ENCODE results near the gene ZFYVE28. TPM values are rescaled to one million over a fixed set of nuclear protein-coding genes. Genes with fewer than 3 reads are reported as not detected.
"Not testable (repeated sequence)": the region's sequence is repeated elsewhere in the genome, so short reads cannot be mapped to it uniquely, and the experiment has no call there.

Gene ZFYVE28
- total RNA-seq, 5 donors from 2014 or later (not counting 1 experiment from before 2014, with no cell fraction given), result 33.4 to 56.2 (median 45.4) TPM

DNA sequence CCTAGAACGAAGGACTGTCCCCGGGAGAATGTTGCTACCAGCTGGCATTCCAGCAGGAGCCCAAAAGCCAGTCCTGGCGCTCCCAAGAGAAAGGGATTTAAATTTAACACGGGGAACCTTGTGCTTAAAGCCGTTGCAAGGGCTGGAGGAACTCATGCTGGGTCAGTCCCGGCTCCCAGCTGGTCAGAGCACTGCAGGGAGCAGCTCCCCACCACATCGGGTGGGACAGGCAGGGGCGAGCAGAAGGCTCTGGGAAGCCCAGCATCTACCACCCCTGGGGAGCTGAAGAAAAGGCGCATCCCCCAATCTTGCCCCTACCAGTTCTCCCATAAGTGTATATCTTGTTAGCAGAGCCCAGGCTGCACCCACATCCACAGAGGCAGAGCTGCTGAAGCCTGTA lies 16.0 kb upstream of the ZFYVE28 start:
- DNase-seq (no peak), ATAC-seq (replicated peaks in 1 of 4) (no peak)
- CTCF ChIA-PET, result interaction anchor here in 1 of 2 donors (0.6 kb wide), 1 partner anchor 589 kb away, joined by 7 read pairs; no protein-coding TSS in a partner anchor
- H3K9me3 ChIP-seq, result no peaks in the 10 kb centered on the region
- H3K27me3 ChIP-seq (replicated peaks in 1 of 2; ENCODE audit: control insufficient read depth in 2 of 2, extremely low read depth in 1 of 2, insufficient read depth in 2 of 2, low read length in 1 of 2), result peaks cover 0 to 2% of the 10 kb centered on the region in 2 experiments
- Mint-ChIP-seq H3K4me1 (no peaks in the 10 kb centered on the region), H3K27me3 (no peaks in the 10 kb centered on the region), H3K27ac (no peak overlapping the region), H3K36me3 (no peaks in the 10 kb centered on the region), H3K4me3 (no peak overlapping the region), H3K9me3 (no peaks in the 10 kb centered on the region)
- H3K4me1 ChIP-seq (ENCODE audit: control insufficient read depth in 1 of 2, extremely low read depth in 1 of 2, insufficient read depth in 2 of 2, low read length in 2 of 2), result no peaks in the 10 kb centered on the region
- H3K27ac ChIP-seq (ENCODE audit: low read length), result no peak overlapping the region
- 70% methylated on average over 8 of the region's 9 CpGs for WGBS (ENCODE audit: insufficient coverage)
- no peaks in the 10 kb centered on the region for H3K36me3 ChIP-seq (ENCODE audit: control insufficient read depth in 2 of 2, extremely low read depth in 1 of 2, insufficient read depth in 1 of 2, low read length in 1 of 2)
- no peak overlapping the region for H3K4me3 ChIP-seq (ENCODE audit: control insufficient read depth in 1 of 2, extremely low read depth in 1 of 2, low read length in 1 of 2)
- POLR2A ChIA-PET, result interaction anchor here in 1 of 2 donors (0.6 kb wide), 1 partner anchor 907 kb away, joined by 3 read pairs; no protein-coding TSS in a partner anchor

DNA sequence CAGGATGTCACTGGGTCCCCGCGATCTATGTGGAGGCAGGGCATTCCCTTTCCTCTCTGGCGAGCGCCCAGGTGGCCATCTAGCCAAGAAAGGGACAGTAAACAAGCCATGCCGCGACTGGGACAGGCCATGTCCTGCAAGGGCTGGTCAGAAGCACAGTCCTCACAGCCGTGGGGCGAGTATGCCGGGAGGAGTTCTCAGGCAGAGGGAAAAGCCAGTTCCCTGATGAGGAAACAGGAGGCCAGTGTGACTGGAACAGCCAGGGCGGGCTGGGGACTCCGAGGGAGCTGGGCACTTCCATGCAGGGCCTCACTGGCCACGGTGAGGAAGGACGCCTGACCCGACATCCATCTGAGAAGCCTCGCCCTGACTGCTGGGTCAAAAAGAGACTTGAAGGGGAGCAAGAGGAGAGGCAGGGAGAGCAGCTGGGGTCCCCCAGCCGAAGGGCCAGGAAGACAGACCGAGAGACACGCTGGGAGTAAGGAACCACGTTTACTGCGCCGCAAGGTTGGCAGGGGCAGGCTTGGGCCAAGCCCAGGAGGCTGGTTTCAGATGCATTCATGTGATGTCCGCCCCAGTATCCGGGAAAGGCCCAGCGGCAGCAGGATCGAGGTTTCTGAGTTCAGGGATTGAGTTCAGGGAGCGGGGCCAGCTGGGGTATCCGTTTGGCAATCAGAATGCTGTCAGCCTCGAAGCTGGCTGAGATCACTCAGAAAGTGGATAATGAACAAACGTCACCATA lies 15.3 kb upstream of the ZFYVE28 start:
- Histone ChIP-seq H3K27me3 (replicated peaks in 1 of 2; ENCODE audit: control insufficient read depth in 2 of 2, extremely low read depth in 1 of 2, insufficient read depth in 2 of 2, low read length in 1 of 2) (peaks cover 0 to 2% of the 10 kb centered on the region in 2 experiments), H3K27ac (ENCODE audit: low read length) (no peak overlapping the region), H3K36me3 (ENCODE audit: control insufficient read depth in 2 of 2, extremely low read depth in 1 of 2, insufficient read depth in 1 of 2, low read length in 1 of 2) (no peaks in the 10 kb centered on the region), H3K4me3 (ENCODE audit: control insufficient read depth in 1 of 2, extremely low read depth in 1 of 2, low read length in 1 of 2) (no peak overlapping the region), H3K4me1 (ENCODE audit: control insufficient read depth in 1 of 2, extremely low read depth in 1 of 2, insufficient read depth in 2 of 2, low read length in 2 of 2) (no peaks in the 10 kb centered on the region), H3K9me3 (no peaks in the 10 kb centered on the region)
- Mint-ChIP-seq H3K36me3 (no peaks in the 10 kb centered on the region), H3K4me3 (no peak overlapping the region), H3K9me3 (no peaks in the 10 kb centered on the region), H3K27me3 (peaks cover 0 to 3% of the 10 kb centered on the region in 2 donors), H3K4me1 (no peaks in the 10 kb centered on the region), H3K27ac (no peak overlapping the region)
- ChIA-PET POLR2A (interaction anchor here in 1 of 2 donors (0.6 kb wide), 1 partner anchor 906 kb away, joined by 3 read pairs; no protein-coding TSS in a partner anchor), CTCF (interaction anchor here in 1 of 2 donors (0.6 kb wide), 1 partner anchor 588 kb away, joined by 7 read pairs; no protein-coding TSS in a partner anchor)
- no peak for DNase-seq
- ATAC-seq (replicated peaks in 1 of 4), result no peak
- whole genome bisulfite sequencing (ENCODE audit: insufficient coverage), result 88% methylated on average over 27 of the region's 29 CpGs

DNA sequence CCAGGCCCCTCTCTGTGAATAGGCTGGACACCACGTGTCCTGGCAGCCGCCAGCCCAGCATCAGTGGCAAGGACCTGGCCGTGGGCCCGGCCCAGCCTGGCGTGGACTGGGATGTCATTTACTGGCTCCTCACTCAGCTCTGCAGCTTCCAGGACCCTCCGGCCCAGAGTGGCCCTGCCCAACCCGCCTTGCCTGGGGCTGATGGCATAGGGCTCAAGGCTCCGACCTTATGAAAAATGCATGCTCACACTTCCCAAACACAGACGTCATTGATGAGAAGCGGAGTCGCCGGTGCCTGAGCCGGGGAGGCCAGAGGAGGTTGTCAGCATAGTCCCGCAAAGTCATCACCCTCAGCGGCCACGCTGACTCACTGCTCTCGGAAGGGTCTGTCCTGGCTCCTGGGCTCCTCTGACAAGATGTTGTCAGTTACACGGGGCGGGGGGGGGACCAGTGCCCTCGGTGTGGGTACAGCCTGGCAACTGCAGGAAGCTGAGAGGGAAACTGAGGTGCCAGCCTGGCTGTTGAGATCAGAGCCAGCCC lies 14.6 kb upstream of the ZFYVE28 start:
- Histone ChIP-seq H3K4me1 (ENCODE audit: control insufficient read depth in 1 of 2, extremely low read depth in 1 of 2, insufficient read depth in 2 of 2, low read length in 2 of 2) (no peaks in the 10 kb centered on the region), H3K9me3 (no peaks in the 10 kb centered on the region), H3K4me3 (ENCODE audit: control insufficient read depth in 1 of 2, extremely low read depth in 1 of 2, low read length in 1 of 2) (no peak overlapping the region), H3K27ac (ENCODE audit: low read length) (no peak overlapping the region), H3K36me3 (ENCODE audit: control insufficient read depth in 2 of 2, extremely low read depth in 1 of 2, insufficient read depth in 1 of 2, low read length in 1 of 2) (no peaks in the 10 kb centered on the region), H3K27me3 (replicated peaks in 1 of 2; ENCODE audit: control insufficient read depth in 2 of 2, extremely low read depth in 1 of 2, insufficient read depth in 2 of 2, low read length in 1 of 2) (peaks cover 0 to 2% of the 10 kb centered on the region in 2 experiments)
- no peak for DNase-seq
- no peak for ATAC-seq (replicated peaks in 1 of 4)
- H3K4me1 Mint-ChIP-seq, result no peaks in the 10 kb centered on the region
- no peaks in the 10 kb centered on the region for H3K9me3 Mint-ChIP-seq
- no peak overlapping the region for H3K27ac Mint-ChIP-seq
- ChIA-PET POLR2A (no interaction called here), CTCF (no interaction called here)
- no peaks in the 10 kb centered on the region for H3K36me3 Mint-ChIP-seq
- H3K4me3 Mint-ChIP-seq, result no peak overlapping the region
- H3K27me3 Mint-ChIP-seq, result peaks cover 0 to 3% of the 10 kb centered on the region in 2 donors
- 88% methylated on average over 20 of the region's 20 CpGs for WGBS (ENCODE audit: insufficient coverage)

DNA sequence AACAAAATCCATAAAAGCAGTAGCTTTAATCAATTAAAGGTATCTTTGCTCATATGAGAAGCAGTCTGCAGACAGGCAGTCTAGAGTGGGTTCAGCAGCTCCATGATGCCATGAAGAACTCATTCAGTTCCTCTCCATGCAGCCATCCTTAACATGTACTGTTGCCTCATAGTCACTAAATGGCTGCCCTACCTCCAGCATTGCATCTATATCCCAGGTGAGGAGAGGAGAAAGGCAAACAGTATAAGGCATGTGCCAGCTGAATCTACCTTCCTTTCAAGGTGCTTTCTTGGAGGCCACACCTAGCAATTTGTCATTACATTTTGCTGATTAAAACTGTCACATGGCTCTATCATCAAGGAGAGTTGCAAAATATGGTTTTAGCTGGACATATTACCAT lies 13.6 kb upstream of the ZFYVE28 start:
- CTCF ChIA-PET, result interaction anchor here in 1 of 2 donors (0.7 to 0.8 kb wide), 2 partner anchors 13 to 545 kb away, joined by 3 read pairs; partner anchors contain the start of gene CFAP99
- no peak overlapping the region for H3K4me3 Mint-ChIP-seq

DNA sequence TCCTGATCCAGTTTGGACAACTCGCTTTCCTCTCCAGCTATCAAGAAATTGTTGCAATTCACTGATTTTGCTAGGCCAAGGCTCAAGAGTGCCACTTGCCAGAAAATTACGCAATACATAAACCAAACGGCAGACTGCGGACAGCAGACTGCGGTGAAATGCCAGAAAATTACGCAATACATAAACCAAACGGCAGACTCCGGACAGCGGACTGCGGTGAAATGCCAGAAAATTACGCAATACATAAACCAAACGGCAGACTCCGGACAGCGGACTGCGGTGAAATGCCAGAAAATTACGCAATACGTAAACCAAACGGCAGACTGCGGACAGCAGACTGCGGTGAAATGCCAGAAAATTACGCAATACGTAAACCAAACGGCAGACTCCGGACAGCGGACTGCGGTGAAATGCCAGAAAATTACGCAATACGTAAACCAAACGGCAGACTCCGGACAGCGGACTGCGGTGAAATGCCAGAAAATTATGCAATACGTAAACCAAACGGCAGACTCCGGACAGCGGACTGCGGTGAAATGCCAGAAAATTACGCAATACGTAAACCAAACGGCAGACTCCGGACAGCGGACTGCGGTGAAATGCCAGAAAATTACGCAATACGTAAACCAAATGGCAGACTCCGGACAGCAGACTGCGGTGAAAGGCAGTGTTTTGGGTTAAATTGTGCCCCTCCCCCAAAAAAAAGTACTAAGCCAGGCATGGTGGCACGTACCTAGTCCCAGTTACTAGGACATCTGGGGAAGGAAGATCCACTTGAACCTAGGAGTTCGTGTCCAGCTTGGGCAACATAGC lies 11.7 kb upstream of the ZFYVE28 start:
- ATAC-seq (replicated peaks in 1 of 4); H3K36me3 Mint-ChIP-seq; POLR2A ChIA-PET; H3K9me3 Mint-ChIP-seq; H3K4me1 ChIP-seq (ENCODE audit: control insufficient read depth in 1 of 2, extremely low read depth in 1 of 2, insufficient read depth in 2 of 2, low read length in 2 of 2); CTCF ChIA-PET; H3K27ac Mint-ChIP-seq; DNase-seq; H3K36me3 ChIP-seq (ENCODE audit: control insufficient read depth in 2 of 2, extremely low read depth in 1 of 2, insufficient read depth in 1 of 2, low read length in 1 of 2); H3K4me3 ChIP-seq (ENCODE audit: control insufficient read depth in 1 of 2, extremely low read depth in 1 of 2, low read length in 1 of 2); H3K27ac ChIP-seq (ENCODE audit: low read length); H3K4me3 Mint-ChIP-seq; H3K9me3 ChIP-seq; H3K27me3 Mint-ChIP-seq; H3K4me1 Mint-ChIP-seq: not testable (repeated sequence)
- peaks cover 0 to 13% of the 10 kb centered on the region in 2 experiments for H3K27me3 ChIP-seq (replicated peaks in 1 of 2; ENCODE audit: control insufficient read depth in 2 of 2, extremely low read depth in 1 of 2, insufficient read depth in 2 of 2, low read length in 1 of 2)
- WGBS (ENCODE audit: insufficient coverage), result 93% methylated on average over 8 of the region's 49 CpGs

More for the DNA sequence above, 13.6 kb upstream of the ZFYVE28 start:
- Histone ChIP-seq H3K27me3 (replicated peaks in 1 of 2; ENCODE audit: control insufficient read depth in 2 of 2, extremely low read depth in 1 of 2, insufficient read depth in 2 of 2, low read length in 1 of 2) (peaks cover 0 to 2% of the 10 kb centered on the region in 2 experiments), H3K9me3 (no peaks in the 10 kb centered on the region), H3K4me1 (ENCODE audit: control insufficient read depth in 1 of 2, extremely low read depth in 1 of 2, insufficient read depth in 2 of 2, low read length in 2 of 2) (no peaks in the 10 kb centered on the region), H3K4me3 (ENCODE audit: control insufficient read depth in 1 of 2, extremely low read depth in 1 of 2, low read length in 1 of 2) (no peak overlapping the region), H3K27ac (ENCODE audit: low read length) (no peak overlapping the region), H3K36me3 (ENCODE audit: control insufficient read depth in 2 of 2, extremely low read depth in 1 of 2, insufficient read depth in 1 of 2, low read length in 1 of 2) (no peaks in the 10 kb centered on the region)
- Mint-ChIP-seq H3K4me1 (no peaks in the 10 kb centered on the region), H3K27me3 (peaks cover 0 to 3% of the 10 kb centered on the region in 2 donors), H3K9me3 (no peaks in the 10 kb centered on the region), H3K36me3 (no peaks in the 10 kb centered on the region), H3K27ac (no peak overlapping the region)
- DNase-seq (no peak), ATAC-seq (replicated peaks in 1 of 4) (no peak)
- POLR2A ChIA-PET, result interaction anchor here in 1 of 2 donors (0.5 to 0.6 kb wide), 2 partner anchors 28 to 276 kb away, joined by 3 to 5 read pairs; no protein-coding TSS in a partner anchor

DNA sequence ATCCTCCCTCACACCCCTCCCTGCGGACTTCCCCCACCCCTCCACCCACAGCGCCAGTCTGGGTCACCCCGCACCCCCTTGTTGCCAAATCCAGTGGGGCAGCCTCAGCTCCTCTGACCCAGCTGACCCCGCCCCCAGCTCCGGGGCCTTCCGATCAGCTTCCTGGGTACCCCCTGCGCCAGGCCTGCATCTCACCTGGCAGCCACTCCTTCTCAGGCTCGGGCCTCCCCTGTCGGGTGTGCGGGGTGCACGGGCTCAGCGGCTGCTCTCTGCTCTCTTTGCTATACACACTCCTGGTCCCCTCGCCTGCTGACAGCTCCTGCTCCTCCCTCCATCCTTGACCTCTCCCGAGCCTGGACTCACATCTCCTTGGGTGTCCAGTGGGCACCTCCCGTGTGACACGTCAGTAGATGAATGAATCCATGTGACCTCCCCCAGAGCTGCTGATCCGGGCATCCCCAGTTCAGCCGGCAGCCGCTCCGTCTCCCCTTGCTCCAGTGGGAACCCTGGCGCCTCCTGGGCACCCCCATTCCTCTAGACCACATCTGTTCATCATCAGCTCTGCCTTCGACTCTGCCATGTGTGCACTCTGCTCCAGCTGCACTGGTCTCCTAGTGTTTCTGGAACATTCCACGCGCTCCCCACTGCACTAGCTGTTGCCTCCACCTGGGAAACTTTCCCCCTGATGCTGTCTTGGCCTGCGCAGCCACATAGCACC lies 10.2 kb upstream of the ZFYVE28 start:
- Mint-ChIP-seq H3K4me1 (no peaks in the 10 kb centered on the region), H3K27me3 (peaks cover 0 to 3% of the 10 kb centered on the region in 2 donors), H3K27ac (no peak overlapping the region), H3K4me3 (no peak overlapping the region), H3K36me3 (no peaks in the 10 kb centered on the region), H3K9me3 (no peaks in the 10 kb centered on the region)
- ATAC-seq (replicated peaks in 1 of 4), result no peak
- 79% methylated on average over 21 of the region's 25 CpGs for WGBS (ENCODE audit: insufficient coverage)
- Histone ChIP-seq H3K9me3 (no peaks in the 10 kb centered on the region), H3K27me3 (replicated peaks in 1 of 2; ENCODE audit: control insufficient read depth in 2 of 2, extremely low read depth in 1 of 2, insufficient read depth in 2 of 2, low read length in 1 of 2) (peaks cover 0 to 15% of the 10 kb centered on the region in 2 experiments), H3K4me3 (ENCODE audit: control insufficient read depth in 1 of 2, extremely low read depth in 1 of 2, low read length in 1 of 2) (no peak overlapping the region), H3K4me1 (ENCODE audit: control insufficient read depth in 1 of 2, extremely low read depth in 1 of 2, insufficient read depth in 2 of 2, low read length in 2 of 2) (no peaks in the 10 kb centered on the region), H3K27ac (ENCODE audit: low read length) (no peak overlapping the region), H3K36me3 (ENCODE audit: control insufficient read depth in 2 of 2, extremely low read depth in 1 of 2, insufficient read depth in 1 of 2, low read length in 1 of 2) (no peaks in the 10 kb centered on the region)
- DNase-seq, result no peak
- CTCF ChIA-PET, result no interaction called here
- POLR2A ChIA-PET, result no interaction called here
